Lung (tissue), 12 donors: Measurements from ENCODE around the gene BPTF. TPM values are rescaled to one million over a fixed set of nuclear protein-coding genes. Genes with fewer than 3 reads are reported as not detected.
A peak's percentile ranks its signal among the peaks of the same experiment; 100 is the strongest.
"Not testable (repeated sequence)": the region's sequence is repeated elsewhere in the genome, so short reads cannot be mapped to it uniquely, and the experiment has no call there.

ENCODE experiments used
- ATAC-seq: fragments of 200-7000 bp; cut with Tn5 transposase; one replicate; pipeline ENCODE4 v1.9.1; 2020; ENCODE audit warnings: moderate number of reproducible peaks; ENCODE audit not compliant: insufficient read depth, low FRiP score
- DNase-seq, 3 donors: peaks; one replicate each; pipeline ENCODE4 v3.0.0-alpha.2; 2013 to 2017
- H3K27ac ChIP-seq, 2 donors: one replicate each; pipeline ENCODE4 v1.5.1; 2013; ENCODE audit warnings: mild to moderate bottlenecking in 2 of 2, moderate library complexity in 2 of 2, control low read depth in 1 of 2, inconsistent platforms in 1 of 2, low read depth in 1 of 2, low read length in 1 of 2
- H3K27me3 ChIP-seq, 3 donors: one replicate each; pipeline ENCODE4 v1.5.1; 2013; ENCODE audit warnings: low read length in 2 of 3; ENCODE audit not compliant: control insufficient read depth in 3 of 3, insufficient read depth in 3 of 3
- H3K36me3 ChIP-seq, 4 donors: one replicate each; pipeline ENCODE4 v1.5.1; 2013; ENCODE audit warnings: low read length in 4 of 4, mild to moderate bottlenecking in 1 of 4, moderate library complexity in 1 of 4; ENCODE audit not compliant: control insufficient read depth in 4 of 4, insufficient read depth in 4 of 4
- H3K4me1 ChIP-seq, 5 donors: one replicate each; pipeline ENCODE4 v1.5.1; 2013; ENCODE audit warnings: low read length in 5 of 5, mild to moderate bottlenecking in 2 of 5, moderate library complexity in 1 of 5; ENCODE audit not compliant: control insufficient read depth in 5 of 5, insufficient read depth in 5 of 5
- H3K4me3 ChIP-seq: one replicate; pipeline ENCODE4 v1.5.1; 2013; ENCODE audit warnings: mild to moderate bottlenecking, control low read depth, moderate library complexity
- H3K9ac ChIP-seq, 2 donors: one replicate each; pipeline ENCODE4 v1.5.1; 2013; ENCODE audit warnings: low read length in 2 of 2, control low read depth in 1 of 2; ENCODE audit not compliant: insufficient read depth in 1 of 2
- H3K9me3 ChIP-seq, 4 donors: one replicate each; pipeline ENCODE4 v1.5.1; 2013; ENCODE audit warnings: low read length in 3 of 4, mild to moderate bottlenecking in 1 of 4, moderate library complexity in 1 of 4; ENCODE audit not compliant: control insufficient read depth in 4 of 4, insufficient read depth in 3 of 4
- WGBS, 2 donors: extraction: QIAGEN DNeasy Blood & Tissue Kit; methylation state at CpG; one replicate each; pipeline ENCODE4 v1.1.7; 2013; 5-methylcytosine and 5-hydroxymethylcytosine counted together
- polyA plus RNA-seq, 2 donors: library from polyadenylated mRNA; stranded (reverse); fragments of 200-250 nt; gene quantifications; one replicate each; pipeline ENCODE4 v1.2.1, GENCODE V29; 2013
- total RNA-seq, 2 donors: library from RNA; depleted of rRNA in 1 of 2; stranded (reverse); fragments of >200 nt in 1 of 2; gene quantifications; one replicate each; pipeline ENCODE4 v1.2.1, GENCODE V29; 2014 to 2021
- TF ChIP-seq, protein P1 (sequence below): IDR thresholded peaks from 2 replicates; pipeline ENCODE4 v1.5.1; 2012; ENCODE audit warnings: mild to moderate bottlenecking; ENCODE audit errors: control extremely low read depth, extremely low read depth
- donor health status: control.
- donor health status: control.
- donor health status: Bipolar disorder and iron deficiency.
- donor health status: healthy.
- donor health status: DM: yes; HTN: yes; CAD: no.

Gene BPTF
- total and polyA plus RNA-seq, 4 donors: 12.2 to 179 (median 47.4) TPM

GRCh38 chr17:67819722-67820121 is 5.6 kb upstream of the BPTF start:
- TF ChIP-seq, protein P1, sequence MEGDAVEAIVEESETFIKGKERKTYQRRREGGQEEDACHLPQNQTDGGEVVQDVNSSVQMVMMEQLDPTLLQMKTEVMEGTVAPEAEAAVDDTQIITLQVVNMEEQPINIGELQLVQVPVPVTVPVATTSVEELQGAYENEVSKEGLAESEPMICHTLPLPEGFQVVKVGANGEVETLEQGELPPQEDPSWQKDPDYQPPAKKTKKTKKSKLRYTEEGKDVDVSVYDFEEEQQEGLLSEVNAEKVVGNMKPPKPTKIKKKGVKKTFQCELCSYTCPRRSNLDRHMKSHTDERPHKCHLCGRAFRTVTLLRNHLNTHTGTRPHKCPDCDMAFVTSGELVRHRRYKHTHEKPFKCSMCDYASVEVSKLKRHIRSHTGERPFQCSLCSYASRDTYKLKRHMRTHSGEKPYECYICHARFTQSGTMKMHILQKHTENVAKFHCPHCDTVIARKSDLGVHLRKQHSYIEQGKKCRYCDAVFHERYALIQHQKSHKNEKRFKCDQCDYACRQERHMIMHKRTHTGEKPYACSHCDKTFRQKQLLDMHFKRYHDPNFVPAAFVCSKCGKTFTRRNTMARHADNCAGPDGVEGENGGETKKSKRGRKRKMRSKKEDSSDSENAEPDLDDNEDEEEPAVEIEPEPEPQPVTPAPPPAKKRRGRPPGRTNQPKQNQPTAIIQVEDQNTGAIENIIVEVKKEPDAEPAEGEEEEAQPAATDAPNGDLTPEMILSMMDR: no peak

DNA sequence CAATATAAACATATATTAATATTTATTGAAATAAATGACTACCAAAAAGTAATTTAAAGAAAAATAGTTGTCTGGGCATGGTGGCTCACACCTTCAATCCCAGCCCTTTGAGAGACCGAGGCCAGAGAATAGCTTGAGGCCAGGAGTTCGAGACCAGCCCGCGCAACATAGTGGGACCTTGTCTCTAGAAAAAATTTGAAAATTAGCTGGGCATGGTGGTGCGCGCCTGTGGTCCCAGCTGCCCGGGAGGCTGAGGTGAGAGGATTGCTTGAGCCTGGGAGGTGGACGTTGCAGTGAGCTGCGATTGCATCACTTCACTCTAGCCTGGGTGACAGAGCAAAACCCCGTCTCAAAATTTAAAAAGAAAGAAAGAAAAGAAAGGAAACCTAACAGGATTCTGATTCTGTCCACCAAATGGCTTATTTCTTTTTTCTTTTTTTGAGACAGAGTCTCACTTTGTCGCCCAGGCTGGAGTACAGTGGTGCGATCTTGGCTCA is 3.4 kb upstream of the BPTF start:
- TF ChIP-seq, protein P1: no peak
- H3K9me3 ChIP-seq: no peaks in the 10 kb centered on the region
- ATAC-seq (no peak), DNase-seq (no peak)
- H3K27me3 ChIP-seq: no peaks in the 10 kb centered on the region
- no peak overlapping the region for H3K4me3 ChIP-seq
- H3K9ac ChIP-seq: no peak overlapping the region
- H3K4me1 ChIP-seq: peaks cover 0 to 6% (median 3%) of the 10 kb centered on the region in 5 donors
- H3K27ac ChIP-seq: no peak overlapping the region
- WGBS, 2 donors: 81 to 88% methylated on average over 12 of the region's 12 CpGs
- no peaks in the 10 kb centered on the region for H3K36me3 ChIP-seq

More at GRCh38 chr17:67819722-67820121, 5.6 kb upstream of the BPTF start:
- no peaks in the 10 kb centered on the region for H3K9me3 ChIP-seq
- H3K36me3 ChIP-seq: no peaks in the 10 kb centered on the region
- ATAC-seq (no peak), DNase-seq (no peak)
- no peaks in the 10 kb centered on the region for H3K27me3 ChIP-seq
- no peak overlapping the region for H3K27ac ChIP-seq
- H3K4me1 ChIP-seq: peaks cover 0 to 7% (median 0%) of the 10 kb centered on the region in 5 donors
- no peak overlapping the region for H3K4me3 ChIP-seq
- 98 to 99% methylated on average over 5 of the region's 5 CpGs for WGBS, 2 donors
- no peak overlapping the region for H3K9ac ChIP-seq

- Histone ChIP-seq H3K4me3 (peak overlapping the region; percentile 96), H3K4me1 (peaks cover 3 to 33% (median 18%) of the 10 kb centered on the region in 5 donors), H3K9ac (peak overlapping the region; percentile 80 to 98), H3K27ac (peak overlapping the region; percentile 89 to 97)
- WGBS, 2 donors: 0 to 1% methylated on average over 30 to 93 of the region's 94 CpGs
- H3K9me3 ChIP-seq, H3K36me3 ChIP-seq, H3K27me3 ChIP-seq: not testable (repeated sequence)
- ATAC-seq: peak; percentile 12
- peak; percentile 68 to 71 (median 68) for DNase-seq
Observed at GRCh38 chr17:67825627-67826601, 611 bp downstream of the BPTF start.

DNA sequence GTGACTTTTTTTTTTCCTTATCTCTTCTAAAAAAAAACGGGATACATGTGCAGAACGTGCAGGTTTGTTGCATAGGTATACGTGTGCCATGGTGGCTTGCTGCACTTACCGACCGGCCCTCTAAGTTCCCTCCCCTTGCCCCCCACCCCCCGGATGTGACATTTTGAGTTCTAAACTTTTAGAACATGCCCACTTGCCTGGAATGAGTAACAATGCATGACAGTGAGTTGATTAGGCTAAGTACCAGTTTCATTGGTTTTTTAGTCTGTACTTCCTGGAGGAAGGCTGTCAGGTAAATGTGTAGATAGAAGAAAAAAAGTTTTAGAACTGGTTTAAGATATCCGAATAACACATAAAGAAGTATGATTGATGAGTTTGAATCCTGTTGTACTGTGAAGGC is 4.0 kb downstream of the BPTF start:
- Histone ChIP-seq H3K36me3 (peaks cover 0 to 2% (median under 1%) of the 10 kb centered on the region in 4 donors), H3K9me3 (no peaks in the 10 kb centered on the region), H3K9ac (no peak overlapping the region), H3K27ac (no peak overlapping the region), H3K4me1 (peaks cover 7 to 35% (median 20%) of the 10 kb centered on the region in 5 donors), H3K4me3 (no peak overlapping the region), H3K27me3 (no peaks in the 10 kb centered on the region)
- TF ChIP-seq, protein P1: no peak
- WGBS, 2 donors: 23% methylated on average over 7 of the region's 7 CpGs
- no peak for DNase-seq
- ATAC-seq: no peak
